GM12878 (cell line): ENCODE measurements around the gene CCN2. TPM values are rescaled to one million over a fixed set of nuclear protein-coding genes. Genes with fewer than 3 reads are reported as not detected.

Experiments used
- CBX5 ChIP-seq: sonication (generic); IDR thresholded peaks from 2 replicates; pipeline ENCODE4 v1.6.1; 2016; ENCODE audit warnings: low read depth, moderate library complexity, mild to moderate bottlenecking, inconsistent platforms
- CHD1 ChIP-seq: IDR thresholded peaks from 2 replicates; pipeline ENCODE4 v1.6.1; 2012; ENCODE audit warnings: low read depth, low read length, improper control_type of control experiment
- EED ChIP-seq: sonication (generic); IDR thresholded peaks from 2 replicates; pipeline ENCODE4 v1.6.1; 2016; ENCODE audit warnings: antibody characterized with exemption, low read depth
- EGR1 ChIP-seq, 2 experiments: IDR thresholded peaks; 1 replicate in 1 of 2; 2 replicates in 1 of 2; pipeline ENCODE4 v1.6.1; 2011 to 2012; ENCODE audit warnings: low read depth in 2 of 2, low read length in 2 of 2, borderline replicate concordance in 1 of 2, mild to moderate bottlenecking in 1 of 2, moderate library complexity in 1 of 2
- ESRRA ChIP-seq: IDR thresholded peaks from 2 replicates; pipeline ENCODE4 v1.6.1; 2012; ENCODE audit warnings: mild to moderate bottlenecking, low read length, improper control_type of control experiment
- FOXM1 ChIP-seq: IDR thresholded peaks from 2 replicates; pipeline ENCODE4 v1.6.1; 2012; ENCODE audit warnings: low read depth, mild to moderate bottlenecking, inconsistent platforms, low read length, moderate library complexity
- JUND ChIP-seq: IDR thresholded peaks from 2 replicates; pipeline ENCODE4 v1.6.1; 2012; ENCODE audit warnings: low read depth, mild to moderate bottlenecking, low read length, improper control_type of control experiment, moderate library complexity
- KLF5 ChIP-seq: fragments of 450-650 bp; IDR thresholded peaks from 2 replicates; pipeline ENCODE4 v1.6.1; 2014; ENCODE audit warnings: mild to moderate bottlenecking; ENCODE audit not compliant: partially characterized antibody
- LARP7 ChIP-seq: fragments of 450-650 bp; IDR thresholded peaks from 2 replicates; pipeline ENCODE4 v1.6.1; 2017; ENCODE audit warnings: mild to moderate bottlenecking
- MXI1 ChIP-seq: fragments of 150-350 bp; IDR thresholded peaks from 2 replicates; pipeline ENCODE4 v1.6.1; 2011; ENCODE audit warnings: low read depth, mild to moderate bottlenecking, inconsistent platforms, low read length, improper control_type of control experiment
- POLR2AphosphoS5 ChIP-seq: IDR thresholded peaks from 2 replicates; pipeline ENCODE4 v1.6.1; 2011; ENCODE audit warnings: mild to moderate bottlenecking, low read length, inconsistent platforms
- RAD51 ChIP-seq: fragments of 450-650 bp; IDR thresholded peaks from 2 replicates; pipeline ENCODE4 v1.6.1; 2016; ENCODE audit warnings: moderate library complexity, mild to moderate bottlenecking, inconsistent platforms
- SMAD5 ChIP-seq: IDR thresholded peaks from 2 replicates; pipeline ENCODE4 v1.6.1; 2016; ENCODE audit warnings: antibody characterized with exemption, low read depth
- SMARCA5 ChIP-seq: fragments of 450-650 bp; IDR thresholded peaks from 2 replicates; pipeline ENCODE4 v1.6.1; 2017; ENCODE audit warnings: mild to moderate bottlenecking
- SMC3 ChIP-seq: IDR thresholded peaks from 2 replicates; pipeline ENCODE4 v1.6.1; 2011; ENCODE audit warnings: low read length, improper control_type of control experiment, borderline replicate concordance
- SP1 ChIP-seq: IDR thresholded peaks from one replicate; pipeline ENCODE4 v1.6.1; 2011; ENCODE audit warnings: low read depth, low read length
- YY1 ChIP-seq: IDR thresholded peaks from 2 replicates; pipeline ENCODE4 v1.6.1; 2011; ENCODE audit warnings: low read depth, mild to moderate bottlenecking, low read length
- ZNF207 ChIP-seq: fragments of 450-650 bp; IDR thresholded peaks from 2 replicates; pipeline ENCODE4 v1.6.1; 2014; ENCODE audit warnings: antibody characterized with exemption, mild to moderate bottlenecking, borderline replicate concordance
- ZSCAN29 ChIP-seq: fragments of 450-650 bp; IDR thresholded peaks from 2 replicates; pipeline ENCODE4 v1.6.1; 2017; ENCODE audit warnings: mild to moderate bottlenecking, moderate library complexity
- polyA plus RNA-seq, 11 experiments: library from polyadenylated mRNA; depleted of rRNA in 4 of 11; unstranded in 6 of 11; stranded (reverse) in 5 of 11; fragments of >200 nt; fragmentation: Nextera tagmentation in 4 of 11; fragmentation: Illumina TruSeq in 1 of 11; extraction: Ambion mirVana in 4 of 11; extraction: Trizol in 1 of 11; gene quantifications; 1 replicate in 1 of 11; 2 replicates in 10 of 11; pipeline versions ENCODE4 v1.2.1 to v1.2.3, GENCODE V29; 2011 to 2016; ENCODE audit warnings: inconsistent platforms in 2 of 11, missing spikeins in 2 of 11, low read depth in 1 of 11
- total RNA-seq, 4 experiments: library from RNA; depleted of rRNA in 3 of 4; stranded (reverse); fragments of >200 nt in 3 of 4; fragmentation: Illumina TruSeq in 1 of 4; extraction: Trizol in 1 of 4; gene quantifications; 2 replicates each; pipeline versions ENCODE4 v1.2.1 to v1.2.3, GENCODE V29; 2013 to 2021
- TF ChIP-seq, protein P1 (sequence below): fragments of 450-650 bp; IDR thresholded peaks from 2 replicates; pipeline ENCODE4 v1.6.1; 2018; ENCODE audit warnings: mild to moderate bottlenecking, low read depth, moderate library complexity; ENCODE audit not compliant: partially characterized antibody
- TF ChIP-seq, protein P2 (sequence below): fragments of 450-650 bp; formaldehyde crosslinking; IDR thresholded peaks from 2 replicates; pipeline ENCODE4 v1.5.0; 2022; ENCODE audit warnings: mild to moderate bottlenecking, missing genetic modification characterization
- TF ChIP-seq, protein P3 (sequence below): IDR thresholded peaks from 2 replicates; pipeline ENCODE4 v1.6.1; 2011; ENCODE audit warnings: mild to moderate bottlenecking, low read depth, low read length, moderate library complexity; ENCODE audit not compliant: insufficient replicate concordance
- TF ChIP-seq, protein P4 (sequence below): fragments of 450-650 bp; IDR thresholded peaks from 2 replicates; pipeline ENCODE4 v1.6.1; 2016; ENCODE audit warnings: mild to moderate bottlenecking

CCN2 gene
- total and polyA plus RNA-seq, 10 of the 15 experiments (the other 5 are each of a cell fraction or from before 2014, with no cell fraction given) = 0.26 to 0.62 (median 0.44) TPM; not detected in 7

DNA sequence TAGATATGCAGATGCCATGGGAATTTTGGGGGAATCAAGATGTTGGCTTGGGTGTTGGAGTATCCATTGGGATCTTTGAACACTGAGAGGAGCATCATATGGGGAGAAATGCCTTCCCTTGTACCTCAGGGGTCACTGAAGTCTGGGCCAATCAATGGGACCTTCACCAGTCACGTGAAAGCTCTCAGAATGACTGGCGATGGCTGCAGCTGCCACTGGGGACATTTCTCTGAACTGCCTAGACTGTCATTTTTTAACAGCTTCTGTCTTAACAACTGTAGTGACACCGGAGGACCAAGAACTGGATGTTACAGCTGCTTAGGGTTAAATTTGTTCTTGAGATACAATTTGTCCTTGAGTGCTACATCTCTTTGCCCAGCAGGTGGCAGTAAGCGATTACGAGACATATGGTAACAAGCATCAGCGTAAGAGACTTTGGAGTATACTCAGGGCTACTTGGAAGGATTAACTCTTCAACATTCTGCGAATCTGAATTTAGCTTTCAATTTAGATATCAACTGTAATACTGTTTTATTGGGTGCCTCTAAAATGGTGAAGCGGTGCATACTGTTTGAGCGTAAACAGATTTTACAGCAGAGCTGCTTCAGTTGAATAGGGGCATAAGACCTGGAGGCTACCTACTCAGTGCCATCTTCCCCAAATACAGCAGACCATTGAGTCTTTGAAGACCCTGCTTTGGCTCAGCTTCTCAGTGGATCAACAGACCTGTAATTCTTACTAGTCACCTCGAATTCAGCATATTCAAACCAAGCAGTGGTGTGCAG, 36.0 kb downstream of the CCN2 start (continued):
- TF ChIP-seq, protein P1, sequence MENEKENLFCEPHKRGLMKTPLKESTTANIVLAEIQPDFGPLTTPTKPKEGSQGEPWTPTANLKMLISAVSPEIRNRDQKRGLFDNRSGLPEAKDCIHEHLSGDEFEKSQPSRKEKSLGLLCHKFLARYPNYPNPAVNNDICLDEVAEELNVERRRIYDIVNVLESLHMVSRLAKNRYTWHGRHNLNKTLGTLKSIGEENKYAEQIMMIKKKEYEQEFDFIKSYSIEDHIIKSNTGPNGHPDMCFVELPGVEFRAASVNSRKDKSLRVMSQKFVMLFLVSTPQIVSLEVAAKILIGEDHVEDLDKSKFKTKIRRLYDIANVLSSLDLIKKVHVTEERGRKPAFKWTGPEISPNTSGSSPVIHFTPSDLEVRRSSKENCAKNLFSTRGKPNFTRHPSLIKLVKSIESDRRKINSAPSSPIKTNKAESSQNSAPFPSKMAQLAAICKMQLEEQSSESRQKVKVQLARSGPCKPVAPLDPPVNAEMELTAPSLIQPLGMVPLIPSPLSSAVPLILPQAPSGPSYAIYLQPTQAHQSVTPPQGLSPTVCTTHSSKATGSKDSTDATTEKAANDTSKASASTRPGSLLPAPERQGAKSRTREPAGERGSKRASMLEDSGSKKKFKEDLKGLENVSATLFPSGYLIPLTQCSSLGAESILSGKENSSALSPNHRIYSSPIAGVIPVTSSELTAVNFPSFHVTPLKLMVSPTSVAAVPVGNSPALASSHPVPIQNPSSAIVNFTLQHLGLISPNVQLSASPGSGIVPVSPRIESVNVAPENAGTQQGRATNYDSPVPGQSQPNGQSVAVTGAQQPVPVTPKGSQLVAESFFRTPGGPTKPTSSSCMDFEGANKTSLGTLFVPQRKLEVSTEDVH = no peak
- TF ChIP-seq JUND (no peak), ESRRA (no peak), FOXM1 (no peak), ZSCAN29 (no peak), CBX5 (no peak), KLF5 (no peak), LARP7 (no peak), CHD1 (no peak), YY1 (0 out of 2 replicates have a peak, but pooled peaks have one; percentile 32), ZNF207 (no peak), RAD51 (no peak), MXI1 (no peak), SMC3 (peak; percentile 49; the same call in 1 of the 2 replicates), EED (no peak), EGR1 (IDR thresholded peaks at IDR 0.05; ENCODE audit: borderline replicate concordance in 1 of 2, low read depth in 2 of 2, low read length in 2 of 2) (no peak), POLR2AphosphoS5 (no peak), SMAD5 (no peak), SP1 (no peak), SMARCA5 (no peak)
- TF ChIP-seq, protein P2, sequence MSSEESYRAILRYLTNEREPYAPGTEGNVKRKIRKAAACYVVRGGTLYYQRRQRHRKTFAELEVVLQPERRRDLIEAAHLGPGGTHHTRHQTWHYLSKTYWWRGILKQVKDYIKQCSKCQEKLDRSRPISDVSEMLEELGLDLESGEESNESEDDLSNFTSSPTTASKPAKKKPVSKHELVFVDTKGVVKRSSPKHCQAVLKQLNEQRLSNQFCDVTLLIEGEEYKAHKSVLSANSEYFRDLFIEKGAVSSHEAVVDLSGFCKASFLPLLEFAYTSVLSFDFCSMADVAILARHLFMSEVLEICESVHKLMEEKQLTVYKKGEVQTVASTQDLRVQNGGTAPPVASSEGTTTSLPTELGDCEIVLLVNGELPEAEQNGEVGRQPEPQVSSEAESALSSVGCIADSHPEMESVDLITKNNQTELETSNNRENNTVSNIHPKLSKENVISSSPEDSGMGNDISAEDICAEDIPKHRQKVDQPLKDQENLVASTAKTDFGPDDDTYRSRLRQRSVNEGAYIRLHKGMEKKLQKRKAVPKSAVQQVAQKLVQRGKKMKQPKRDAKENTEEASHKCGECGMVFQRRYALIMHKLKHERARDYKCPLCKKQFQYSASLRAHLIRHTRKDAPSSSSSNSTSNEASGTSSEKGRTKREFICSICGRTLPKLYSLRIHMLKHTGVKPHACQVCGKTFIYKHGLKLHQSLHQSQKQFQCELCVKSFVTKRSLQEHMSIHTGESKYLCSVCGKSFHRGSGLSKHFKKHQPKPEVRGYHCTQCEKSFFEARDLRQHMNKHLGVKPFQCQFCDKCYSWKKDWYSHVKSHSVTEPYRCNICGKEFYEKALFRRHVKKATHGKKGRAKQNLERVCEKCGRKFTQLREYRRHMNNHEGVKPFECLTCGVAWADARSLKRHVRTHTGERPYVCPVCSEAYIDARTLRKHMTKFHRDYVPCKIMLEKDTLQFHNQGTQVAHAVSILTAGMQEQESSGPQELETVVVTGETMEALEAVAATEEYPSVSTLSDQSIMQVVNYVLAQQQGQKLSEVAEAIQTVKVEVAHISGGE (CRISPR knock-in tag) = no peak
- TF ChIP-seq, protein P3, sequence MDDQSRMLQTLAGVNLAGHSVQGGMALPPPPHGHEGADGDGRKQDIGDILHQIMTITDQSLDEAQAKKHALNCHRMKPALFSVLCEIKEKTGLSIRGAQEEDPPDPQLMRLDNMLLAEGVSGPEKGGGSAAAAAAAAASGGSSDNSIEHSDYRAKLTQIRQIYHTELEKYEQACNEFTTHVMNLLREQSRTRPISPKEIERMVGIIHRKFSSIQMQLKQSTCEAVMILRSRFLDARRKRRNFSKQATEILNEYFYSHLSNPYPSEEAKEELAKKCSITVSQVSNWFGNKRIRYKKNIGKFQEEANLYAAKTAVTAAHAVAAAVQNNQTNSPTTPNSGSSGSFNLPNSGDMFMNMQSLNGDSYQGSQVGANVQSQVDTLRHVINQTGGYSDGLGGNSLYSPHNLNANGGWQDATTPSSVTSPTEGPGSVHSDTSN = no peak
- TF ChIP-seq, protein P4, sequence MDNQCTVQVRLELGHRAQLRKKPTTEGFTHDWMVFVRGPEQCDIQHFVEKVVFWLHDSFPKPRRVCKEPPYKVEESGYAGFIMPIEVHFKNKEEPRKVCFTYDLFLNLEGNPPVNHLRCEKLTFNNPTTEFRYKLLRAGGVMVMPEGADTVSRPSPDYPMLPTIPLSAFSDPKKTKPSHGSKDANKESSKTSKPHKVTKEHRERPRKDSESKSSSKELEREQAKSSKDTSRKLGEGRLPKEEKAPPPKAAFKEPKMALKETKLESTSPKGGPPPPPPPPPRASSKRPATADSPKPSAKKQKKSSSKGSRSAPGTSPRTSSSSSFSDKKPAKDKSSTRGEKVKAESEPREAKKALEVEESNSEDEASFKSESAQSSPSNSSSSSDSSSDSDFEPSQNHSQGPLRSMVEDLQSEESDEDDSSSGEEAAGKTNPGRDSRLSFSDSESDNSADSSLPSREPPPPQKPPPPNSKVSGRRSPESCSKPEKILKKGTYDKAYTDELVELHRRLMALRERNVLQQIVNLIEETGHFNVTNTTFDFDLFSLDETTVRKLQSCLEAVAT = no peak
